HG02623 (cell line): Measurements from ENCODE around the gene SLC14A1.

Experiments used
- ATAC-seq: cut with Tn5 transposase; IDR thresholded peaks from one replicate; pipeline ENCODE4 v1.9.1; 2021; ENCODE audit warnings: moderate library complexity; ENCODE audit not compliant: unreplicated experiment

Gene SLC14A1

DNA sequence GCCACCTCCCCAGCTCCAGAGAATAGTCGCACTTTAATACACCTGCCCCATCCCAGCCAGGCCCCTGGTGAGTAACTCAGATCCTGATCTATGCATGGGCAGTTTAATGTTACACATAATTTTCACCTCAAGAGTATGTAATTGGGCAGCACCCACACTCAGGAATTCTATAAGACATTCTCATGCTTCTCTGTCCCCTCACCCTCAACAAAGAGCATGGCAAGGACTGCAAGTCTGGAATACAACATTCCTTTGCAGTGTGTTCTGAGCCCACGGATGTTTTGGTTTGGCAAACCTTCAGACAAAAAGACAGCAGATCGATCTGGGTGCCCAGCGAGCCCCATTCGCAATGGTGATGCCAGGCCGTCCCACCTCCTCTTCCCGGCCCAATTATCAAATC is 4.9 kb upstream of the SLC14A1 start:
- no peak for ATAC-seq

DNA sequence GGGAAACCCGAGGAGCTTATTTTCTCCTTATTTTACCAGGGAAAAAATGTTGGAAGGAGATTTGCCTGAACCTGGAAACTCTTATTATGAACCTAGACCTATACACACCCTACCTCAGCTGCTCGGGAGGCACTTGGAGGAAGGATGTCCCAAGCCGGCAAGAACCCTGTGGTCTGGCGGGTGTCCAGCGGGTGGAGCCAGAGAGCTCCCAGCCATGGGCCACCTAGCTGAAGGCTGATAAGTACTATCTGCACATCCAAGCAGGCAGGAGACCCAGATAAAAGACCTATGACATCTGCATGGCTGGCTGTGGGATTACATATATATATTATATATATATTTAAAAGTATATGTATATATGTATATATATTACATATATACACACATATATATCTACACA is 1.1 kb upstream of the SLC14A1 start:
- ATAC-seq = peak; percentile 85

DNA sequence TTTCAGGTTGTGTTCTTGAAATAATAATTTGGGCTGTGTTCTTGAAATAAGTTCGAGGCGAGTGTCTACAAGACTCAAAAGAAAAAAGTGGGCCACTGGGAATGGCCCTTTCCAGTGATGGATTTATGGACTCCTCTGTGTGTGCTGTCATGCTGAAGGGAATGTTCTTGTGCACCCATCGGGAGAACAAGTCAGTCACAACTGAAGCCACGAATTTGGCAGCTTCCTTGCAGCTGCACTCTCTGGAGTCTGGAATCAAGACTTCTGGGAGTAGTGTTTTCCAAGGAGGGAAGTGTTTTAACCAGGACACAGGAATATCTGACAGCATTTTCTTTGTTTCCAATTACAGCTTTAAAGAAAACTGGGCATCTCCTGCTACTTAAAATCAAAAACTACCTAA is 620 bp downstream of the SLC14A1 start:
- ATAC-seq = no peak

DNA sequence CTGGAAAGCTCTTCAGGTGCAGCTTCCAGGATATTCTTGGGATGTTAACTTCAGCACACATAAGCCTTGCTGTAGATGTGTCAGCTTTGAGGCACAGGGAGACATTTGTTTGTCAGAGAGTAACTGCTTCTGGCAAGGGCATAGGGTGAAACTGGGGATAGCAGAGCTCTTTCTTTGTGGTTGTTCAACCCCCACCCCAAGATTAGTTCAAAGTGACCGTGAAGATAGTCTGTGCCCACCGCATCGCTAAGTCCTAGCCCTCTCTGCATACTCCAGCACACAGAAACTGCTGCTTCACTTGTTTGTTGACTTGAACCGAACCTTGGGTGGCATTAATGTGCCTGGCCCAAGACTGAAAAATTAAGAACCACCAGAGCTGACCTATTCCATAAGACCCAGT is 1.4 kb downstream of the SLC14A1 start:
- no peak for ATAC-seq

DNA sequence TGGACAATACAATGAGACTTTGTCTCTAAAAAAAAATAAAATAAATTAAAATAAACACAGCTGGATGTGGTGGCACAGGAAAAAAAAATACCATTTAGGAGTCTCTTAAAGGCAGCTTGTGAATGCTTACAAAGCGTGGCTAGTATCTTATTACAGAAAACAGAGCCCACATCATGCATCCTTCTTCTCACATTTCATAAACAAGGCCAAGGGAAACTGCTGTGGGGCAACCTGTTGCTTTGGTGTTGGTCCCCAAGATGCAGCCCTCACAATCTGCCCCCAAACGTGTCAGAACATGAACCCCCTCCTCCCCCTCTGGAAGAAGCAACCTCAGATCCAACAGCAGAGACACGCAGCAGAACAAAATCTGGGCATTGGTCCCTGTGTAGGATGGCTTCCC is 2.6 kb downstream of the SLC14A1 start:
- no peak for ATAC-seq

DNA sequence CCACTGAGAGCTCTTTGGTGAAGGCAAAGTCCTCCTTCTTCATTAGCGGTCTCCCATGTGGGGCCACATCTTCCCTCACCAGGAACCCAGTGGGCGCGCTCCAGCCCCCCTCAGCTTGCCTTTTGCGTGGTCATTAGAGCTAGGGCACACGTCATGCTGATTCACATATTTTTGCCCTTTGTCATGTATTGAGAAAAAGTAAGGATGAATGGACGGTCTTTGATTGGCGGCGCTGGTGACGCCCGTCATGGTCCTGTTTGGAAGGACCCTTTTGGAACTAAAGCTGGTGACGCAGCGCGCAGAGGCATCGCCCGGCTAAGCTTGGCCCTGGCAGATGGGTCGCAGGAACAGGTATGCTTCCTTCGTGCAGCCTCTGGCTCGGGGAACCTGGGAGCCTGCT is 3.1 kb downstream of the SLC14A1 start:
- ATAC-seq = no peak

DNA sequence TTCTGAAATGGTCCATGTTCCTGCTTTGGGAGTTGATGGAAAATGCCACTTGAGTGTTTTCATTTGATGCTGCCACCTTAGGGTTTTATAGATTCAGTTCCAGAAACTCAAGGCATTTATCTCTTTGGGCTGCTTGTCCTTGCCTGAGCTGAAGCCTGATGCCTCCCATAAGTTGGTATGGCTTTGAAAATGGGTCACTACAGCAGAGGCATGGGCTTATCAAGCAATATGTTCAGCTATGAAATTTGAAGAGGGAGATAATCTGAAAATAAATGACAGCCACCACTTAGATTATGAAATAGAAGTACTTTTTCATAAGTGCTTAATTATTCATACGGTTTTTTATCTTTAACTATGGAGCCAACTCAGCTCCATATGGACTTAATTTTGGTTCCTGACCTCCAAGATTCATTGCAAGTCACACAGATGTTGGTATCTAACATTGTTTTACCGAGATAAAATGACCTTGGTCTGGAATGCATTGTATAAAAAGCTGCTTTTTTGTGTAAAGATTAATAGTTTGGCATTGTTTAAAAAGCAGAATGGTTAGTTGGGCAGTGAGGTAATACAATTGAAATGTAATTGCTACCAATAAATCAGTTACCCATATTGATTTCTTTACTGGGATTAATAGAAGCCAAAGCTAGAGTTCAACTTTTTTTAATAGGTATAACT is 4.5 kb downstream of the SLC14A1 start:
- no peak for ATAC-seq

DNA sequence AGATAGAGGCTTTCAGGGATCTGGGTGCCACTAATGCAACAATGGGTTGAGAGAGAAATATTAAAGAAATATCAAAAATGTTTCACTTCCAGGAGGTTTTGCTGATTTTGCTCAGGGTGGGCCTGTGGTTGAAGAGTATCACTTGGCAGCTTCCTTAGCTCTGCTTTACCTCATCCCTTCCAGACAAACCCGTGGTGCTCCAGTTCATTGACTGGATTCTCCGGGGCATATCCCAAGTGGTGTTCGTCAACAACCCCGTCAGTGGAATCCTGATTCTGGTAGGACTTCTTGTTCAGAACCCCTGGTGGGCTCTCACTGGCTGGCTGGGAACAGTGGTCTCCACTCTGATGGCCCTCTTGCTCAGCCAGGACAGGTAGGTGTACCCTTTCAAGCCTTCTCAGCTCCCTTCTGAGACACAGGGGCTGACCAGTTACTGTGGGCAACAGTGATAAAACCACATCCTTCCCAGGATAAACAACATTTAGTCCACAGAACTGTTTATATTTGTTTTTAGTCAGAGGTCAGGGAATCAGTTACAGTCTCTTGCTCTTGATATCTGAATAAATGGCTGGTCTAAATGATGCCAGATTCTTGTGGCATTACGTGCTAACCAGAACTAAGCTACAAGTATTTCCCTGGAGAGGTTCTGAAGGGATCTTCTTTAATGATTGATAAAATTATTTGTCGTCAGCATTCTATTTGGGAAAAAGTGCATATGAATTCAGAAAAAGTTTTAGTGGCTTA is 7.0 kb downstream of the SLC14A1 start:
- ATAC-seq = no peak

DNA sequence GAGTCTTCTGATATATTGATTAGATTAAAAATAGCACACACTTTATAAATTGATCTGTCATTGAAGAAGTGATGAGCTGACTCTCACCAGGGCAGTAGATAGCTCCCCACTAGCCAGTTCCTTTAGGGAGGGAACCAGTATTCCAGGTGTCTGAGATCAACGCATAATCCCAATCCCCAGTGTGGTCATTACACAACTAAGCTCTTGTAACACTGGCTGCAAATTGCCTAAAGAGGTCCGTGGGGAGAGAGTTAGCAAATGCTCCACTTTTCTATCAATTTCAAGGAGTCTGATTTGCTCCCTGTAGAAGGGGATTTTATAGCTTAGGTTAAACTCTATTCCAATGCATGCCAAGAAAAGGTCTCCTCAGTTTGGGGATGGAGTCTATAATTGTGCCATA is 7.7 kb downstream of the SLC14A1 start:
- no peak for ATAC-seq

DNA sequence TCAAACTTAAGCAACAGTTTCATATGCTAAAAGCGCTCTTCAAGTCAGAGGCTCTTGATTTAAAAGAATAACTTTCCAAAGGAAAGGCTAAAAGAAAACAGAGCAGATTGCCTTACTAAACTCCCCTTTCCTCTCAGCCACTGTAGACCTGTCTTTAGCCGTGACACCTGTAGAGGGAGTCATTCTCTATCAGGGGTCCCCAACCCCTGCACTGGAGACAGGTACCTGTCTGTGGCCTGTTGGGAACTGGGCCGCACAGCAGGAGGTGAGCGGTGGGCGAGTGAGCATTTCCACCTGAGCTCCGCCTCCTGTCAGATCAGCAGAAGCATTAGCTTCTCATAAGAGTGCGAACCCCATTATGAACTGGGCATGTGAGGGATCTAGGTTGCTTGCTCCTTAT is 9.6 kb downstream of the SLC14A1 start:
- no peak for ATAC-seq

DNA sequence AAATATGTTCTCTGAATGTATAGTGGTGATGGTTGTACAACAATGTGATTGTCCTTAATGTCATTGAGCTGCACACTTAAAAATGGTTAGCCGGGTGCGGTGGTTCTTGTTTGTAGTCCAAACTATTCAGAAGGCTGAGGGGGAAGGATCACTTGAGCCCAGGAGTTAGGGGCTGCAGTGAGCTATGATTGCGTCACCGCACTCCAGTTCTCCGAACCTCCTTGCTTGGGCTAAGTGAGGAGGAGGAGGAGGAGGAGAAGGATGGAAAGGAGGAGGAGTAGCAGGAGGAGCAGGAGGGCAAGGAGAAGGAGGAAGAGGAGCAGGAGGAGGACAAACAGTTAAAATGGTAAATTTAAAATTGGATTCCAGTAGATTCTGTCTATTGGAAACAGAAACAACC is 10.5 kb downstream of the SLC14A1 start:
- ATAC-seq = no peak

DNA sequence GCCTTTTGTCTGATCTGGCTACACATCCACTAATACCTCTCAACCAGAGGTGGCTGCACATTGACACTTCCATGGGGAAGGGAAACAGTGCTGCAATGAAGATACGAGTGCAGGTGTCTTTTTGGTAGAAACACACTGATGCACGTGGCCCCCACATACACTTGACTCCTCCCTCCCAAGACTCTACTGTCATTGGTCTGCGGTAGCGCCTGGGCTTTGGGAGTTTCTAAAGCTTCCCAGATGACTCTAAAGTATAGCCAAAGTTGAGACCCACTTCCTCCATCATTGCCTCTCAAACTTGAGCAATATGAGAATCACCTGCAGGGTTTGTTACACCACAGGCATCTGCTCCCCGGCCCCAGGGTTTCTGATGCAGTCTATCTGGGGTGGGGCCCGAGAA is 11.0 kb downstream of the SLC14A1 start:
- ATAC-seq = no peak

DNA sequence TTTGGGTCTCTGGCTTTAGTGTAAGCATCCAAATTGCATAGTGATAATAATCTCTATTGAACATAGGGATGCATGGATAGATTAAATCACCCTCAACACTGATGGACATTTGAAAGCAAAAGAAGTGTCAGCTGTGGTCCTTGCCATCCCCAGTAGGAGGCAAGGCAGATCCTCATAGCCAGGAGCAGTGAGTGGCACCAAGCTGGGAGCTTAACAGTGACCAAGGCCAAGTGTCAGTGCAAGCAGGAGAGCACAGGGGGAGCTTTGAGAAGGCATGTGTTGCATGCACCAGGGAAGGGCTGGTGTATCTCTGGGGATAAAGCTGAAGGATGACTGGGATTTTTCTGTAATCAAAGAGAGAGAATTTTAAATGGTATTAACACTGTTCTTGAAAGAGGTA is 14.7 kb downstream of the SLC14A1 start:
- ATAC-seq = no peak

DNA sequence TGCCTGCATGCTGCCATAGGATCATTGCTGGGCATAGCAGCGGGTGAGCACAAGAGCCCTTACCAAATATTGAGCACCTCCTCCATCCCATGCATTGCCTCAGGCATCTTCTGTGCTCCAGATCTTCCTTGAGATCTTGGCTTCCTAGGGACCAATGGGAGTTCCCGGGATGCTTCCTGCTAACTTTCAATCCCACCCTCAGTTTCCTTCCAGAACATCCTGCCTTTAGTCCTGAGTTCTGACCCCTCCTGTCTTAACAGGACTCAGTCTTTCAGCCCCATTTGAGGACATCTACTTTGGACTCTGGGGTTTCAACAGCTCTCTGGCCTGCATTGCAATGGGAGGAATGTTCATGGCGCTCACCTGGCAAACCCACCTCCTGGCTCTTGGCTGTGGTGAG is 15.3 kb downstream of the SLC14A1 start:
- ATAC-seq = no peak

DNA sequence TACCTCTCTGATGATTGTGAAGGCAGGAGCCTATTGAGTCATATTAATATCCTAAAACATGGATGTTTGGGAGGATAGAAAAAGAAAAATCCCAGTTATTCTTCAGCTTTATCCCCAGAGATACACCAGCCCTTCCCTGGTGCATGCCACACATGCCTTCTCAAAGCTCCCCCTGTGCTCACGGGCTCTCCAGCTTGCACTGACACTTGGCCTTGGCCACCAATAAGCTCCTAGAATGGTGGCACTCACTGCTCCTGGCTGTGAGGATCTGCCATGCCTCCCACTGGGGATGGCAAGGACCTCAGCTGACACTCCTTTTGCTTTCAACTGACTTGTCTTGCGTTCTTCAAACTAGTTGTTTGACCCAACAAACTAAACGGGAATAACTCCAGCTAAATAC is 15.9 kb downstream of the SLC14A1 start:
- ATAC-seq = no peak

DNA sequence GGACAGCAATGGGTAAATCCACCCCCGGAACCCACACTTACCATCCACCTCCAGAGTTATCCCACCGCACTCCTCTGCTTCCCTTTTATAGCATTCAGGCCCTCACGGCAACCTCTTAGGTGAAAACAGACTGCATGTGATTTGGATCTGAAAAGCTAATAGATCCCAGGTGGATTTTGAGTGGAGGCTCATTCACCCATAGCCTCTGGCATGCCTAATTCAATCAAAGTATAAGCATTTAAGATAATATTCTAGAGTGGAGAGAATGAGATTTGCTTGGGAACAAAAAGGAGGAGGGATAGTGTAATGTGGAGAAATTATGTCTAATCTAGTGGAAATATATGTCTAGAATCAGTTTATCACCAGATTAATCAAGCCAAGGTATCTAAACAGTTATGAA is 17.1 kb downstream of the SLC14A1 start:
- no peak for ATAC-seq

DNA sequence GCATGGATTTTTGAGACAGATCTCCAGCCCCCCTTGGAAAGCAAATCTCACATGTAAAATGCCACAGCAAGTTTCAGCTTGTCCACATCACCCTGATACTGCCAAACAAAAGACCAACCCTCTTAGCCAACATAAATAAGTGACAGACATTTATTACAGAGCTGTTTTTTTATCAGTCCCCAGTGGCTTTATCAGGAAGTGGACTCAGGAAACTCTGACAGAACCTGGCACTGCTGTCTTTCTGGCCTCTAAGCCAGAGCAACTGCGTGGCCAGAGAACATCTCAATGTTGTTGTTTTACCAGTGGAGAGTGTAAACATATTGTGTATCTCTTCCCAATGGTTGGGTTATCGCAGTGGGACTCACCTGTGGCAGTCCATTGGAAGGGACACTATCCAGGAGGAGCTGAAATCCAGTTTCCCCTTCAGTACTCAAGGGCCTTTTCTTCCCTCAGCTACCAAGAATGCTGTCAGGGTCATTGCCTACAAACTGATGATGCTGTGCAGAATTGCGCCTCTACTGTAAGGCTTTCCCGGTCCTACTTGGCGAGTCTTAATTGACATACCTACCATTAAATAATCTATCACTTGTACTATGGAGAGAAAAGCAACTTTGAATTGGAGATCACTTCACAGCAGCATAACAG is 22.0 kb downstream of the SLC14A1 start:
- no peak for ATAC-seq

DNA sequence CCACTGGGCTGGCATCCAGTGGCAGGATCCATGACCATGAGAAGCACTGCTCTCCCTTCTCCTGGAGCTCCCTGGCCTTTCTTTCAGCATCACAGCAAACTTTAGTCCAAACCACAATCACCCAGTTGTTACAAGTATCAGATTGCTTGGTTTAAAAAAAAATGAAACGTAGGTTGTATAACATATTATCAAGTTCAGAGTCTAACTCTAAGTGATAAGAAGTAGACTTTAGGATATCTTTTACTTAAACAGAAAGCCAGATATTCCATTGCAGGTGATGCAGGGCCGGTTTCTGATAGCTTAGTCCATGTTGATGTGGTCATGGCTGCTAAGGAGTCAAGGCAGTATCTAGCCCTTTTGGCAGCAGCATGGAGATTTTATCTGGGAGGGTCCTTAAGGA is 24.5 kb downstream of the SLC14A1 start:
- no peak for ATAC-seq

DNA sequence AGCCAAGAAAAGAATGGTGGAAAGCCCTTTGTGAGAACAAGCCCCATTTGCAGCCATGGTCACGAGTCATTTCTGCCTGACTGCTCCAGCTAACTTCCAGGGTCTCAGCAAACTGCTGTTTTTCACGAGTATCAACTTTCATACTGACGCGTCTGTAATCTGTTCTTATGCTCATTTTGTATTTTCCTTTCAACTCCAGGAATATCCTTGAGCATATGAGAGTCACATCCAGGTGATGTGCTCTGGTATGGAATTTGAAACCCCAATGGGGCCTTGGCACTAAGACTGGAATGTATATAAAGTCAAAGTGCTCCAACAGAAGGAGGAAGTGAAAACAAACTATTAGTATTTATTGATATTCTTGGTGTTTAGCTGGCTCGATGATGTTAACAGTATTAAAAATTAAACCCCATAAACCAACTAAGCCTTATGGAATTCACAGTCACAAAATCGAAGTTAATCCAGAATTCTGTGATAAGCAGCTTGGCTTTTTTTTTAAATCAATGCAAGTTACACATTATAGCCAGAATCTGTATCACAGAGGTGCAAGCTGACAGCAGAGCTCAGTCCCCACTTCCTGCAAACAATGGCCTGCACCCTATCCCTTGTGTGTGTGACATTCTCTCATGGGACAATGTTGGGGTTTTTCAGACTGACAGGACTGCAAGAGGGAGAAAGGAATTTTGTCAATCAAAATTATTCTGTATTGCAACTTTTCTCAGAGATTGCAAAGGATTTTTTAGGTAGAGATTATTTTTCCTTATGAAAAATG is 26.1 kb downstream of the SLC14A1 start:
- ATAC-seq = no peak

DNA sequence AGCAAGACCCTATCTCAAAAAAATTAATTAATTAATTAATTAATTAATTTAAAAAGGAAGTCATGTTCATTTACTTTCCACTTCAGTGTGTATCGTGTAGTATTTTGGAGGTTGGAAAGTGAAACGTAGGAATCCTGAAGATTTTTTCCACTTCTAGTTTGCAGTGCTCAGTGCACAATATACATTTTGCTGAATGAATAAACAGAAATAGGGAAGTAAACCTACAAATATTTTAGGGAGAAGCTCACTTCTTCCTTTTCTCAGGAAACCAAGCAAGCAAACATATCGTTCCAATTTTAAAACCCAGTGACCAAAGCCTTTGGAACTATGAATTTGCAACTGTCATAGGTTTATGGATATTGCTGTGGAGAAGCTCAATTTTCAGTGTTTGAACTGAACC is 27.8 kb downstream of the SLC14A1 start:
- ATAC-seq = no peak

DNA sequence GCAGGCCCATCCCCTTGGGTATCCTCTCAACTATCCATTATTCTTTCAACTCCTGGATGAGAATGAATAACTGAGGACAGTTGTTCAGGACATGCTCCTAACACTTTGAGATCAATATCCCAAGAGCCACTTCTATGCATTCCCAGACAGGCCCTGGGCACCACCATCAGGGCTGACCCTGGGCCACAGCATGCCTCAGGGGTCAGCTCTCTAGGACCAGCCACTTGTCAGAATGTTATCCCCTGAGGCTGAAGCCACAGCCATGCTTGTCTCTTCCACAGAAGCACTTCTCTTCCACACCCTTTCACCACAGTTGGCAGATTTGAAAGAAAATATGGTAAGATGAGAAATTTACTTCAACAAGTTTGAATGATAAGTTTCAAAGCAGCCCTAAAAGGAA is 28.7 kb downstream of the SLC14A1 start:
- ATAC-seq = no peak

DNA sequence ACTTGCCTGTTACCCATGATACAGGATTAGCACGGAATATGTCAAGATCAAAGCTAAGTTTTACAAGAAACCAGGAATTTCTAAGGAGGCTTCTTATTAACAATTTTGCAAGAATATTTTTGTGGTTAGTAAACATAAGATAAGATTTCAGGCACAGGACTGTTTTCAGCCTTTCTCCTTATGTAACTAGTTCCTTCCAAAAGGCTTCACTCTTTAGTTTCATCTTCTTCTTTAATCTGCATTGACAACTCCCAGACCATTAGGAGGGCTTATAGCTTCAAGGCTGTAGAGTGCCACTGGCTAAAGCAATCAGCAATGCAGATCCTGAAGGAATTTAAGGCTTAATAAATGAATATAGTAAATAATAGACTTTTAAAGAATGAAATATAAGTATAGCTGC is 29.3 kb downstream of the SLC14A1 start:
- ATAC-seq = no peak
